Lung (tissue), 12 donors: ENCODE measurements around the gene SPC24. TPM values are rescaled to one million over a fixed set of nuclear protein-coding genes. Genes with fewer than 3 reads are reported as not detected.
A peak's percentile ranks its signal among the peaks of the same experiment; 100 is the strongest.
"Not testable (repeated sequence)": the region's sequence is repeated elsewhere in the genome, so short reads cannot be mapped to it uniquely, and the experiment has no call there.

Source experiments
- ATAC-seq: fragments of 200-7000 bp; cut with Tn5 transposase; one replicate; pipeline ENCODE4 v1.9.1; 2020; ENCODE audit warnings: moderate number of reproducible peaks; ENCODE audit not compliant: insufficient read depth, low FRiP score
- DNase-seq, 3 donors: peaks; one replicate each; pipeline ENCODE4 v3.0.0-alpha.2; 2013 to 2017
- H3K27ac ChIP-seq, 2 donors: one replicate each; pipeline ENCODE4 v1.5.1; 2013; ENCODE audit warnings: mild to moderate bottlenecking in 2 of 2, moderate library complexity in 2 of 2, control low read depth in 1 of 2, inconsistent platforms in 1 of 2, low read depth in 1 of 2, low read length in 1 of 2
- H3K27me3 ChIP-seq, 3 donors: one replicate each; pipeline ENCODE4 v1.5.1; 2013; ENCODE audit warnings: low read length in 2 of 3; ENCODE audit not compliant: control insufficient read depth in 3 of 3, insufficient read depth in 3 of 3
- H3K36me3 ChIP-seq, 4 donors: one replicate each; pipeline ENCODE4 v1.5.1; 2013; ENCODE audit warnings: low read length in 4 of 4, mild to moderate bottlenecking in 1 of 4, moderate library complexity in 1 of 4; ENCODE audit not compliant: control insufficient read depth in 4 of 4, insufficient read depth in 4 of 4
- H3K4me1 ChIP-seq, 5 donors: one replicate each; pipeline ENCODE4 v1.5.1; 2013; ENCODE audit warnings: low read length in 5 of 5, mild to moderate bottlenecking in 2 of 5, moderate library complexity in 1 of 5; ENCODE audit not compliant: control insufficient read depth in 5 of 5, insufficient read depth in 5 of 5
- H3K4me3 ChIP-seq: one replicate; pipeline ENCODE4 v1.5.1; 2013; ENCODE audit warnings: mild to moderate bottlenecking, control low read depth, moderate library complexity
- H3K9ac ChIP-seq, 2 donors: one replicate each; pipeline ENCODE4 v1.5.1; 2013; ENCODE audit warnings: low read length in 2 of 2, control low read depth in 1 of 2; ENCODE audit not compliant: insufficient read depth in 1 of 2
- H3K9me3 ChIP-seq, 4 donors: one replicate each; pipeline ENCODE4 v1.5.1; 2013; ENCODE audit warnings: low read length in 3 of 4, mild to moderate bottlenecking in 1 of 4, moderate library complexity in 1 of 4; ENCODE audit not compliant: control insufficient read depth in 4 of 4, insufficient read depth in 3 of 4
- WGBS, 2 donors: extraction: QIAGEN DNeasy Blood & Tissue Kit; methylation state at CpG; one replicate each; pipeline ENCODE4 v1.1.7; 2013; 5-methylcytosine and 5-hydroxymethylcytosine counted together
- polyA plus RNA-seq, 2 donors: library from polyadenylated mRNA; stranded (reverse); fragments of 200-250 nt; gene quantifications; one replicate each; pipeline ENCODE4 v1.2.1, GENCODE V29; 2013
- total RNA-seq, 2 donors: library from RNA; depleted of rRNA in 1 of 2; stranded (reverse); fragments of >200 nt in 1 of 2; gene quantifications; one replicate each; pipeline ENCODE4 v1.2.1, GENCODE V29; 2014 to 2021
- TF ChIP-seq, protein P1 (sequence below): IDR thresholded peaks from 2 replicates; pipeline ENCODE4 v1.5.1; 2012; ENCODE audit warnings: mild to moderate bottlenecking; ENCODE audit errors: control extremely low read depth, extremely low read depth
- donor health status: control.
- donor health status: control.
- donor health status: Bipolar disorder and iron deficiency.
- donor health status: healthy.
- donor health status: DM: yes; HTN: yes; CAD: no.

The SPC24 gene
- total and polyA plus RNA-seq, 4 donors = 1.3 to 6.5 (median 3.9) TPM

DNA sequence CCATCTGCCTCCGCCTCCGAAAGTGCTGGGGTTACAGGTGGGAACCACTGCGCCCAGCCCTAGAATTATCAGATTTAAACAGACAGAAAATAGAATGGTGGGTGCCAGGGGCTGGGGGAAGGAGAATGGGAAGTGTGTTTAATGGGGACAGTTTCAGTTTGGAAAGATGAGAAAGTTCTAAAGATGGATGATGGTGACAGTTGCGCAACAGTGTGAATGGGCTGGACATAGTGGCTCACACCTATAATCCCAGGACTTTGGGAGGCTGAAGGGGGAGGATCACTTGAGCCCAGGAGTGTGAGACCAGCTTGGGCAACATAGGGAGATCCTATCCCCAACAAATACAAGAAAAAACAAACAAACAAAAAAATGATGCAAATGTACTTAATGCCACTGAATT, 25.9 kb upstream of the SPC24 start:
- 90 to 94% methylated on average over 4 of the region's 4 CpGs for WGBS, 2 donors
- no peaks in the 10 kb centered on the region for H3K9me3 ChIP-seq
- DNase-seq (no peak), ATAC-seq (no peak)
- H3K4me1 ChIP-seq = peaks cover 0 to 10% (median 0%) of the 10 kb centered on the region in 5 donors
- no peak overlapping the region for H3K9ac ChIP-seq
- no peaks in the 10 kb centered on the region for H3K27me3 ChIP-seq
- peak overlapping the region; percentile 7 to 42 for H3K27ac ChIP-seq
- peaks cover 6 to 56% (median 32%) of the 10 kb centered on the region in 4 donors for H3K36me3 ChIP-seq
- no peak overlapping the region for H3K4me3 ChIP-seq
- TF ChIP-seq, protein P1, sequence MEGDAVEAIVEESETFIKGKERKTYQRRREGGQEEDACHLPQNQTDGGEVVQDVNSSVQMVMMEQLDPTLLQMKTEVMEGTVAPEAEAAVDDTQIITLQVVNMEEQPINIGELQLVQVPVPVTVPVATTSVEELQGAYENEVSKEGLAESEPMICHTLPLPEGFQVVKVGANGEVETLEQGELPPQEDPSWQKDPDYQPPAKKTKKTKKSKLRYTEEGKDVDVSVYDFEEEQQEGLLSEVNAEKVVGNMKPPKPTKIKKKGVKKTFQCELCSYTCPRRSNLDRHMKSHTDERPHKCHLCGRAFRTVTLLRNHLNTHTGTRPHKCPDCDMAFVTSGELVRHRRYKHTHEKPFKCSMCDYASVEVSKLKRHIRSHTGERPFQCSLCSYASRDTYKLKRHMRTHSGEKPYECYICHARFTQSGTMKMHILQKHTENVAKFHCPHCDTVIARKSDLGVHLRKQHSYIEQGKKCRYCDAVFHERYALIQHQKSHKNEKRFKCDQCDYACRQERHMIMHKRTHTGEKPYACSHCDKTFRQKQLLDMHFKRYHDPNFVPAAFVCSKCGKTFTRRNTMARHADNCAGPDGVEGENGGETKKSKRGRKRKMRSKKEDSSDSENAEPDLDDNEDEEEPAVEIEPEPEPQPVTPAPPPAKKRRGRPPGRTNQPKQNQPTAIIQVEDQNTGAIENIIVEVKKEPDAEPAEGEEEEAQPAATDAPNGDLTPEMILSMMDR = no peak

DNA sequence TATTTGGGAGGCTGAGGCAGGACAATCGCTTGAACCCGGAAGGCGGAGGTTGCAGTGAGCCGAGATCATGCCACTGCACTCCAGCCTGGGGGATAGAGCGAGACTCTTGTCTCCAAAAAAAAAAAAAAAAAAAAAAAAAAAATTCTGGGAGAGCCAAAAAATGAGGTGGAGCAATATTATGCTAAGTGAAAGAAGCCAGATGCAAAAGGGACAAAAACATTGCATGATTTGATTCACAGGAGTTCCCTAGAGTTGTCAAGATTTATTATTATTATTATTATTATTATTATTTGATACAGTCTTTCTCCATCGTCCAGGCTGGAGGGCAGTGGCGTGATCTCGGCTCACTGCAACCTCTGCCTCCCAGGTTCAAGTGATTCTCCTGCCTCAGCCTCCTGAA, 25.4 kb upstream of the SPC24 start:
- H3K27me3 ChIP-seq, H3K4me3 ChIP-seq, DNase-seq, H3K9me3 ChIP-seq, ATAC-seq, H3K9ac ChIP-seq: not testable (repeated sequence)
- H3K4me1 ChIP-seq = peaks cover 0 to 10% (median 0%) of the 10 kb centered on the region in 5 donors
- peak overlapping the region; percentile 7 to 20 for H3K27ac ChIP-seq
- 83 to 88% methylated on average over 8 of the region's 8 CpGs for WGBS, 2 donors
- H3K36me3 ChIP-seq = peaks cover 6 to 60% (median 34%) of the 10 kb centered on the region in 4 donors

DNA sequence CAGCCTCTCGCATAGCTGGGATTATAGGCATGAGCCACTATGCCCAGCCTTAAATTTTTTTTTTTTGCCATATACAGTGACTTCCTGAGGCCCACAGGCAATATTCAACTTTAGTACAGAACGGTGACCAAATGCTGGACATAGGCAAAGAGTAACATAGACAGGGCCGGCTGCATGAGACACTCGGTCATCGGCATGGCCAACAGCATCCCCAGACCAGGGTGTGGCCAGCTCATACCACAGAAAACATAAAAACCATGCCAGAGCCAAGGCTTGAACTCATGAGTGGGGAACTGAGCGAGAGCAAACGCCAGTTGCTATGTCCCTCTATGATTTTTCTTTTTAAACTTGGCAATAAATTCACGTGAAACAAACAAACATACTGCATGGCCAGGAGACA, 24.8 kb upstream of the SPC24 start:
- peaks cover 0 to 10% (median 0%) of the 10 kb centered on the region in 5 donors for H3K4me1 ChIP-seq
- ATAC-seq (no peak), DNase-seq (no peak)
- no peak overlapping the region for H3K4me3 ChIP-seq
- H3K9me3 ChIP-seq = no peaks in the 10 kb centered on the region
- no peak overlapping the region for H3K9ac ChIP-seq
- TF ChIP-seq, protein P1 = no peak
- WGBS, 2 donors = 71 to 78% methylated on average over 8 of the region's 8 CpGs
- peak overlapping the region; percentile 0 to 20 for H3K27ac ChIP-seq
- peaks cover 9 to 60% (median 36%) of the 10 kb centered on the region in 4 donors for H3K36me3 ChIP-seq
- no peaks in the 10 kb centered on the region for H3K27me3 ChIP-seq

DNA sequence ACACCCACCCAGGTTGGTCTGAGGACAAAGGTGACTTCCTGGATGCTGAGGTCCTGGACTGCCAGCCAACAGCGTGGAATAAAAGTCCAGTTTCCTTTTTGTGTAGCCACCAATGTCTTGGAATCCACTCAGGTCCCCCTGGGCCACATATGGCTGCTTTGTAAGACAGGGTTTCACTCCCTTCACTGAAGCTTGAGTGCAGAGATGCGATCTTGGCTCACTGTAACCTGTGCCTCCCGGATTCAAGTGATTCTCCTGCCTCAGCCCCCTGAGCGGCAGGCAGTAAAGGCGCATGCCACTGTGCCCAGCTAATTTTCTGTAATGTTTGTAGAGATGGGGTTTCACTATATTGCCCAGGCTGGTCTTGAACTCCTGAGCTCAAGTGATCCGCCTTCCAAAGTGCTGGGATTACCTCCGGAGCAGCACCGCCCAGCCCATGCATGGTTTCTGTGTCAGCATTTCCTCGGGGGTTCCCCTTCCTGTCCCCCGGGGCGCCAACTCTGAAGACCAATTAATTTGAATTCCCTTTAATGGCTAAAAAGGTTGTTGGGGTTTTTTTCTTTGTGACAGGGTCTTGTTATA, 24.2 kb upstream of the SPC24 start:
- ATAC-seq (no peak), DNase-seq (no peak)
- Histone ChIP-seq H3K4me3 (no peak overlapping the region), H3K36me3 (peaks cover 9 to 59% (median 35%) of the 10 kb centered on the region in 4 donors), H3K27me3 (no peaks in the 10 kb centered on the region), H3K9me3 (no peaks in the 10 kb centered on the region), H3K27ac (peak overlapping the region; percentile 0 to 18), H3K9ac (no peak overlapping the region), H3K4me1 (peaks cover 0 to 9% (median 0%) of the 10 kb centered on the region in 5 donors)
- 45 to 59% methylated on average over 11 of the region's 11 CpGs for WGBS, 2 donors
- TF ChIP-seq, protein P1 = no peak

DNA sequence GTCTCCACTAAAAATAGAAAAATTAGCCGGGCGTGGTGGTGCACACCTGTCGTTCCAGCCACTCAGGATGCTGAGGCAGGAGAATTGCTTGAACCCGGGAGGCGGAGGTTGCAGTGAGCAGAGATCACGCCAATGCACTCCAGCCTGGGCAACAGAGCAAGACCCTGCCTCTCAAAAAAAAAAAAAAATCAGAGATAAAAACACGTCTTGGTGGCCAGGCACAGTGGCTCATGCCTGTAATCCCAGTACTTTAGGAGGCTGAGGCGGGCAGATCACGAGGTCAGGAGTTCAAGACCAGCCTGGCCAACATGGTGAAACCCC, 23.5 kb upstream of the SPC24 start:
- WGBS, 2 donors = 91 to 95% methylated on average over 9 of the region's 9 CpGs
- not testable (repeated sequence) for ATAC-seq
- H3K36me3 ChIP-seq = peaks cover 9 to 56% (median 40%) of the 10 kb centered on the region in 4 donors

More for the DNA sequence above, 23.5 kb upstream of the SPC24 start:
- H3K9ac ChIP-seq, H3K27me3 ChIP-seq, H3K27ac ChIP-seq, H3K4me1 ChIP-seq, H3K9me3 ChIP-seq, DNase-seq, H3K4me3 ChIP-seq: not testable (repeated sequence)
